Heart left ventricle (tissue), 16 donors: Measurements from ENCODE around the gene COBL. TPM values are rescaled to one million over a fixed set of nuclear protein-coding genes. Genes with fewer than 3 reads are reported as not detected.

Experiments
- ATAC-seq, 4 donors: fragments of 200-7000 bp; cut with Tn5 transposase; one replicate each; pipeline ENCODE4 v1.9.1; 2020 to 2022; ENCODE audit warnings: moderate library complexity in 4 of 4, mild to moderate bottlenecking in 3 of 4, moderate number of reproducible peaks in 1 of 4
- DNase-seq, 5 donors: peaks; one replicate each; pipeline ENCODE4 v3.0.0-alpha.2; 2020
- H3K27ac ChIP-seq, 12 donors: fragments of 200-600 bp; sonication (generic) in 4 of 12; one replicate each; pipeline versions ENCODE4 v1.5.0 to v1.8.0; 2016 to 2022; ENCODE audit warnings: mild to moderate bottlenecking in 2 of 12
- H3K27me3 ChIP-seq, 9 donors: fragments of 200-600 bp; sonication (generic) in 2 of 9; one replicate each; pipeline versions ENCODE4 v1.5.1 to v1.8.0; 2016 to 2022; ENCODE audit warnings: mild to moderate bottlenecking in 3 of 9
- H3K36me3 ChIP-seq, 9 donors: fragments of 200-600 bp; sonication (generic) in 2 of 9; one replicate each; pipeline versions ENCODE4 v1.5.0 to v1.8.0; 2018 to 2022; ENCODE audit warnings: mild to moderate bottlenecking in 2 of 9
- H3K4me1 ChIP-seq, 12 donors: fragments of 200-600 bp; sonication (generic) in 4 of 12; one replicate each; pipeline versions ENCODE4 v1.5.0 to v1.8.0; 2016 to 2022; ENCODE audit warnings: mild to moderate bottlenecking in 3 of 12
- H3K4me3 ChIP-seq, 12 donors: fragments of 200-600 bp; sonication (generic) in 4 of 12; one replicate each; pipeline versions ENCODE4 v1.5.0 to v1.8.0; 2017 to 2022; ENCODE audit warnings: mild to moderate bottlenecking in 9 of 12, moderate library complexity in 4 of 12
- H3K9me3 ChIP-seq, 12 donors: fragments of 200-600 bp; sonication (generic) in 4 of 12; one replicate each; pipeline versions ENCODE4 v1.5.0 to v1.8.0; 2016 to 2022; ENCODE audit warnings: mild to moderate bottlenecking in 1 of 12
- POLR2A ChIP-seq, 2 donors: fragments of 450-650 bp; IDR thresholded peaks; one replicate each; pipeline ENCODE4 v1.6.1; 2017; ENCODE audit warnings: antibody characterized with exemption in 2 of 2, mild to moderate bottlenecking in 2 of 2, moderate library complexity in 2 of 2
- WGBS, 4 donors: extraction: QIAGEN DNeasy Blood & Tissue Kit in 2 of 4; methylation state at CpG; one replicate each; pipeline versions ENCODE4 v1.1.5 to v1.1.7; 2013 to 2018; 5-methylcytosine and 5-hydroxymethylcytosine counted together
- intact Hi-C, 10 donors: fragments of 100-400 bp; cut with DNase I; formaldehyde crosslinking; loops; one replicate each; pipeline versions ENCODE4 v1.11.1 to v1.14.2; 2022
- polyA plus RNA-seq, 2 donors: library from polyadenylated mRNA; stranded (reverse); fragments of 200-250 nt; gene quantifications; one replicate each; pipeline ENCODE4 v1.2.3, GENCODE V29; 2013
- total RNA-seq, 9 donors: library from RNA; depleted of rRNA in 2 of 9; stranded (reverse); fragments of >200 nt in 2 of 9; fragmentation: NEBNext Ultra II Directional in 3 of 9; extraction: Animal tissue kit (Norgen Biotek cat#: 25700) in 3 of 9; gene quantifications; one replicate each; pipeline versions ENCODE4 v1.1.0 to v1.2.4, GENCODE V29; 2016 to 2023
- TF ChIP-seq, protein P1 (sequence below), 12 donors: fragments of 200-600 bp; sonication (generic) in 4 of 12; IDR thresholded peaks; one replicate each; pipeline versions ENCODE4 v1.5.0 to v1.8.0; 2018 to 2022; ENCODE audit warnings: antibody characterized with exemption in 12 of 12, mild to moderate bottlenecking in 5 of 12
- donor health status: ischemic (EF 13 %, LVEDD 7.1; RV severe dilation, severe dysfunction).
- donor health status: healthy with polysubstance abuse.
- donor health status: DM: no; HTN: yes; CAD: no.
- donor health status: DM: no; HTN: no; CAD: no.
- donor health status: ischemic (EF 25% LVEDD 6.9; RV normal size, moderate dysfunction).
- donor health status: ischemic (EF 25% LVEDD 5.7; RV mildly dilated, moderate dysfunction).
- donor health status: healthy.
- donor health status: DM: yes; HTN: yes; CAD: no.
- donor health status: ischemic (EF 35%, LVEDD 5.7; RV mildly dilated, moderate dysfunction).
- donor health status: nonischemic (EF 11% LVEDD 7.7; RV severe dilation, severe dysfunction).
- donor health status: DM: yes; HTN: yes; CAD: no.
- donor health status: PGD.
- donor health status: ischemic (EF 29% LVEDD 5.4; RV normal size, mild dysfunction).
- donor health status: nonischemic (EF 23%, LVEDD 6.1; RV moderate dilation, normal function).

Gene COBL
- total and polyA plus RNA-seq, 11 donors: 25.9 to 123 (median 80.4) TPM

DNA sequence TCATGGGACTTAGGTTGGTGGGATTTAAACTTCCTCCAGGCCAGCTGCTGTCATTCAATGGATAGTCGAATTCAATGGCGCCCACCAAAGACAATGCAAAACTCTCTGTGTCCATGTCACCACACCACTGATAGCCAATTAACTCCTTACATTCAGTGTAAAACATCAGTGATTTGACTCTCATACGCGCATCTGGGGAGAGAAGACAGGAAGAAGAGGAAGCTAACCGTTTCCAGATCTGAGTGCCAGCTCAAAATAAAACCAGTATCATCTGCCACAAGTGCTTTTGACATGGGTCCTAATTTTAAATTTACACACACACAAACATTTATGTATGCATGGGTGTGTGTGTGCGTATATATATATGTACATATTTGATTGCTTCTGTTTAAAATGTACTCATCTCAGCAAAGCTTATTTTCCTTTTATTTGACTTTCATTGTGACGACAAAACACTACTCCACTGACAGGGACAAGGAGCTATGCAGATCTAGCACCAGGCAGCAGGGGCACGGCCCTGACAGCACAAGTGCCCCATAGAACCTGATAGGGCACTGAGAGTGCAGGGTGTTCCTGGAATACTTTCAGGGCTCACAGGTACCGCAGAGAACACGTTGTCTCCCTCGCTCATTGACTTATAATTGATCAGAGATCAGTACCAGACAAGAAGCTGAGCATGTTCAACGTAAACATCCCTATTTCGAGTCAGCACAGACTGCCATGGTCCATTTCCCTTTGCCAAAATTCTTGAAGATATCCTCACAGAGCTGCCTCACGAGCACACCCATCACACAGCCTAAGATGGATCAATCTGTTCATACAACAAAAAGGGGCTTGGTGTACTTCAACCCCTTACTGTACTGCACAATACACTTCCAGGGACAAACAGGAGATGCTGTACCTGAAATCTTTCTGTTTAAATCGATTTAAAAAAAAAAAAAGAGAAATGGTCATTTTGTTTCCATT lies 176.1 kb downstream of the COBL start:
- Histone ChIP-seq H3K4me3 (no peak overlapping the region), H3K27ac (peak overlapping the region in 10 of 12 donors; percentile 15 to 69 (median 56)), H3K36me3 (peaks cover 0 to 5% (median 0%) of the 10 kb centered on the region in 9 donors), H3K4me1 (peaks cover 2 to 44% (median 24%) of the 10 kb centered on the region in 12 donors), H3K27me3 (no peaks in the 10 kb centered on the region), H3K9me3 (no peaks in the 10 kb centered on the region)
- ATAC-seq (peak; percentile 81 to 91 (median 88)), DNase-seq (peak in 1 of 5 donors; percentile 55)
- TF ChIP-seq POLR2A (IDR thresholded peaks at IDR 0.05): no peak
- TF ChIP-seq, protein P1, sequence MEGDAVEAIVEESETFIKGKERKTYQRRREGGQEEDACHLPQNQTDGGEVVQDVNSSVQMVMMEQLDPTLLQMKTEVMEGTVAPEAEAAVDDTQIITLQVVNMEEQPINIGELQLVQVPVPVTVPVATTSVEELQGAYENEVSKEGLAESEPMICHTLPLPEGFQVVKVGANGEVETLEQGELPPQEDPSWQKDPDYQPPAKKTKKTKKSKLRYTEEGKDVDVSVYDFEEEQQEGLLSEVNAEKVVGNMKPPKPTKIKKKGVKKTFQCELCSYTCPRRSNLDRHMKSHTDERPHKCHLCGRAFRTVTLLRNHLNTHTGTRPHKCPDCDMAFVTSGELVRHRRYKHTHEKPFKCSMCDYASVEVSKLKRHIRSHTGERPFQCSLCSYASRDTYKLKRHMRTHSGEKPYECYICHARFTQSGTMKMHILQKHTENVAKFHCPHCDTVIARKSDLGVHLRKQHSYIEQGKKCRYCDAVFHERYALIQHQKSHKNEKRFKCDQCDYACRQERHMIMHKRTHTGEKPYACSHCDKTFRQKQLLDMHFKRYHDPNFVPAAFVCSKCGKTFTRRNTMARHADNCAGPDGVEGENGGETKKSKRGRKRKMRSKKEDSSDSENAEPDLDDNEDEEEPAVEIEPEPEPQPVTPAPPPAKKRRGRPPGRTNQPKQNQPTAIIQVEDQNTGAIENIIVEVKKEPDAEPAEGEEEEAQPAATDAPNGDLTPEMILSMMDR (IDR thresholded peaks at IDR 0.05): no peak
- WGBS, 4 donors: 48 to 57% (median 51%) methylated on average over 15 of the region's 15 CpGs
- intact Hi-C loops: loop anchor here in 9 of 10 donors (2.0 to 10.0 kb wide), 14 partner anchors 73 to 673 kb away; partner anchors contain the start of gene GRB10 (in 7 of the 9)

DNA sequence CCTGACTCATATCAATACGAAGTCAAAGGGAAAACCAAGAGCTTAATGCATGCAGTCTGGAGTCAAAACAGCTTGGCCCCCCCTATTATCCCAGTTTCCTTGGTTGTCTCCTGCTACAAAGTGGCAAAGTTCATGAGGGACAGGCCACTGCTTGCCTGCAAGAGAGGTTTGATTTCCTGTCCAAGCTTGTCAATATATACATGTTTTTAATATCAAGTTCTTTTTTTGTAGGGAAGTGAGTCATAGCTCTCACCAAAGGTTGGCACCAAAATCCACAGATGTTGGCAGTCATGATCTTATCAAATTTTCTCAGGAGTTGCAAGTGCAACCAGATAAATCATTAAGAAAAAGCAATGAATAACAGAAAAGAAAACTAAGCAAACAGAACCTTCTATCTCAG lies 176.8 kb downstream of the COBL start:
- H3K4me1 ChIP-seq: peaks cover 2 to 46% (median 25%) of the 10 kb centered on the region in 12 donors
- intact Hi-C loops: loop anchor here in 9 of 10 donors (2.0 to 10.0 kb wide), 15 partner anchors 57 to 672 kb away; partner anchors contain the start of gene GRB10 (in 7 of the 9)
- H3K27ac ChIP-seq: peak overlapping the region in 9 of 12 donors; percentile 15 to 69 (median 56)
- H3K4me3 ChIP-seq: no peak overlapping the region
- no peaks in the 10 kb centered on the region for H3K27me3 ChIP-seq
- DNase-seq: no peak
- no peak for ATAC-seq
- no peaks in the 10 kb centered on the region for H3K9me3 ChIP-seq
- peaks cover 0 to 5% (median 0%) of the 10 kb centered on the region in 9 donors for H3K36me3 ChIP-seq
- TF ChIP-seq POLR2A (IDR thresholded peaks at IDR 0.05): no peak
- TF ChIP-seq, protein P1 (IDR thresholded peaks at IDR 0.05): no peak
- 56 to 78% (median 58%) methylated on average over 1 of the region's 1 CpG for WGBS, 4 donors

DNA sequence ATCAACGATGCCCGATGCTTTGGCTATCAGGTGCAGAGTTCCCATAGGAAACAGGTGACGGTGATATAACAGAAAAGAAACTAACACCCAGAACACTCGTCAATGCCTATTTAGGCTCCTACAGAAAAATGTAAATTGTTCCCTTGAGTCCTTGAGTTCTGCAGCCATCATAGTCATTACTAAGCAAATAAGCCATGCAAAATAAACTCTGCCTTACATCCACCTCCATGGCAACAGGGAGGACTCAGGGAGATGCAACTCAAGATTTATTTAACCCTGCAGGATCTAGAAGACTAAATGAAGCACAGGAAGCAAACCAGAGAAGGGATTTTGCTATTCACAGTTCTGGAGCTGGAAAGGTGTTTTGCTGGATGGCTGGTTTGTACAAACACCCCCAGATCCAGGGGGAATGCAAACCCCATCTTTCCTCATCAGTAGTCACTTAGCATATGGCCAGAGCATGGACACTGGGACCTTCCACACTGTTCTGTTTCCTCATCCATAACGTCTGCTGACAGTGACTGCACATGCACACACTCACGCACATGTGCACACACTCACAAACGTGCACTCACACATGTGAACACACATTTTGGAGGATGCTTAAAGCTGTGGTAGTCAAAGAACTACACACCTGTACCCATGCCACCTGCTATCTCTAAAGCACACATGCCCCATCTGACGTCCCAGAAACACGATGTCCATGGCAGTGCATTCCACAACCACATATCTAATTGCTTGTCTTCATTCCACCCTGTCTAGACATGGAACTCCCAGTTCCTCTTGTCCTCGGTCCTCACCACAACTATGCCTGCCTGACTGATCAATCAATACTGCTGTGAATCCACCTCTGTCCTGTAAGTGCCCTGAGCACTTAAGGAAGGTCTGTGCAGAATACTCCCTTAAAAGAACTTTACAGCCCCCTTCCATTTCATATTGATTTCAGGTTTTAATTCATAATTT lies 178.2 kb downstream of the COBL start:
- no peak for TF ChIP-seq POLR2A (IDR thresholded peaks at IDR 0.05)
- TF ChIP-seq, protein P1 (IDR thresholded peaks at IDR 0.05): no peak
- Histone ChIP-seq H3K27ac (peak overlapping the region in 1 of 12 donors; percentile 62), H3K36me3 (peaks cover 0 to 5% (median 0%) of the 10 kb centered on the region in 9 donors), H3K4me3 (no peak overlapping the region), H3K27me3 (no peaks in the 10 kb centered on the region), H3K4me1 (peaks cover 2 to 48% (median 30%) of the 10 kb centered on the region in 12 donors), H3K9me3 (no peaks in the 10 kb centered on the region)
- WGBS, 4 donors: 85 to 87% (median 87%) methylated on average over 10 of the region's 10 CpGs
- intact Hi-C loops: loop anchor here in 3 of 10 donors (5.0 kb wide), 3 partner anchors 56 to 346 kb away; no protein-coding TSS in a partner anchor
- ATAC-seq (no peak), DNase-seq (no peak)
